Fibroblast of lung (primary cell): Measurements from ENCODE around the gene ZNHIT1. TPM values are rescaled to one million over a fixed set of nuclear protein-coding genes. Genes with fewer than 3 reads are reported as not detected.

Source experiments
- DNase-seq, 2 donors: peaks; one replicate each; pipeline versions ENCODE4 v3.0.0 to v3.0.0-alpha.2; 2010; ENCODE audit warnings: low read depth in 2 of 2
- H2AFZ ChIP-seq: 2 replicates; pipeline ENCODE4 v1.5.1; 2012; ENCODE audit warnings: low read length, control low read depth, inconsistent platforms
- H3K27ac ChIP-seq: 2 replicates; pipeline ENCODE4 v1.5.1; 2011; ENCODE audit warnings: low read length, control low read depth; ENCODE audit not compliant: insufficient read depth
- H3K27me3 ChIP-seq: 2 replicates; pipeline ENCODE4 v1.5.1; 2011; ENCODE audit warnings: mild to moderate bottlenecking, low read length; ENCODE audit not compliant: control insufficient read depth, insufficient read depth
- H3K36me3 ChIP-seq: 2 replicates; pipeline ENCODE4 v1.5.1; 2011; ENCODE audit warnings: low read length; ENCODE audit not compliant: control insufficient read depth, insufficient read depth
- H3K4me1 ChIP-seq: 2 replicates; pipeline ENCODE4 v1.5.1; 2011; ENCODE audit warnings: low read length; ENCODE audit not compliant: control insufficient read depth, insufficient read depth; ENCODE audit errors: extremely low read depth
- H3K4me2 ChIP-seq: 2 replicates; pipeline ENCODE4 v1.5.1; 2011; ENCODE audit warnings: low read length, control low read depth; ENCODE audit not compliant: insufficient read depth; ENCODE audit errors: extremely low read depth
- H3K4me3 ChIP-seq, 4 experiments: fragments of 200-600 bp in 1 of 4; sonication (generic) in 1 of 4; replicated peaks in 1 of 4; 2 replicates each; pipeline ENCODE4 v1.5.1; 2011 to 2016; ENCODE audit warnings: low read length in 4 of 4, low read depth in 3 of 4, mild to moderate bottlenecking in 3 of 4, control low read depth in 2 of 4, inconsistent platforms in 1 of 4, mixed read lengths in 1 of 4; ENCODE audit not compliant: insufficient read depth in 1 of 4; ENCODE audit errors: control extremely low read depth in 1 of 4
- H3K79me2 ChIP-seq: 2 replicates; pipeline ENCODE4 v1.5.1; 2012; ENCODE audit warnings: mild to moderate bottlenecking, low read length, inconsistent platforms; ENCODE audit not compliant: control insufficient read depth, insufficient read depth
- H3K9ac ChIP-seq: 2 replicates; pipeline ENCODE4 v1.5.1; 2011; ENCODE audit warnings: mild to moderate bottlenecking, low read length, control low read depth; ENCODE audit not compliant: insufficient read depth
- H3K9me3 ChIP-seq: 2 replicates; pipeline ENCODE4 v1.5.1; 2012; ENCODE audit warnings: low read depth, low read length; ENCODE audit not compliant: control insufficient read depth, insufficient read depth
- H4K20me1 ChIP-seq: 2 replicates; pipeline ENCODE4 v1.5.1; 2011; ENCODE audit warnings: low read length; ENCODE audit not compliant: control insufficient read depth, insufficient read depth; ENCODE audit errors: extremely low read depth
- CTCF ChIP-seq, 2 donors: IDR thresholded peaks in 1 of 2; conservative IDR thresholded peaks in 1 of 2; 1 replicate in 1 of 2; 2 replicates in 1 of 2; pipeline ENCODE4 v1.5.1; 2011 to 2012; ENCODE audit warnings: low read length in 2 of 2, control low read depth in 1 of 2, inconsistent platforms in 1 of 2, low read depth in 1 of 2, mild to moderate bottlenecking in 1 of 2
- EZH2 ChIP-seq: IDR thresholded peaks from 2 replicates; pipeline ENCODE4 v1.5.1; 2012; ENCODE audit warnings: low read length, control low read depth, mild to moderate bottlenecking; ENCODE audit errors: missing control alignments
- polyA plus RNA-seq, 2 donors: library from polyadenylated mRNA; depleted of rRNA in 1 of 2; stranded (reverse) in 1 of 2; unstranded in 1 of 2; fragments of >200 nt; gene quantifications; 2 replicates each; pipeline ENCODE4 v1.2.1, GENCODE V29; 2011 to 2012; ENCODE audit warnings: missing spikeins in 1 of 2
- total RNA-seq: library from RNA; depleted of rRNA; stranded (reverse); fragments of >200 nt; gene quantifications from 2 replicates; pipeline ENCODE4 v1.2.1, GENCODE V29; 2014

The ZNHIT1 gene
- total and polyA plus RNA-seq, 2 donors (not counting 1 experiment from before 2014, with no cell fraction given), result 36.6 to 62.1 TPM

- Histone ChIP-seq H4K20me1 (peaks cover 2% of the 10 kb centered on the region), H3K36me3 (no peaks in the 10 kb centered on the region), H3K27ac (no peak overlapping the region), H3K9me3 (no peaks in the 10 kb centered on the region), H2AFZ (no peak overlapping the region), H3K4me1 (peaks cover 19% of the 10 kb centered on the region), H3K79me2 (no peaks in the 10 kb centered on the region), H3K4me2 (no peak overlapping the region), H3K27me3 (peaks cover 67% of the 10 kb centered on the region), H3K9ac (no peak overlapping the region), H3K4me3 (no peak overlapping the region)
- TF ChIP-seq EZH2, result no peak
- TF ChIP-seq CTCF (conservative IDR thresholded peaks at IDR 0.05 in 1 of 2, IDR thresholded peaks at IDR 0.05 in 1 of 2; ENCODE audit: low read depth in 1 of 2, low read length in 2 of 2), result peak in 1 of 2 donors; percentile 32
- no peak for DNase-seq
Observed at GRCh38 chr7:101171442-101171837, 46.5 kb upstream of the ZNHIT1 start.

- H3K9ac ChIP-seq, result peak overlapping the region; percentile 6
- TF ChIP-seq CTCF (conservative IDR thresholded peaks at IDR 0.05 in 1 of 2, IDR thresholded peaks at IDR 0.05 in 1 of 2; ENCODE audit: low read depth in 1 of 2, low read length in 2 of 2), result no peak
- TF ChIP-seq EZH2, result peak; percentile 98
- H3K9me3 ChIP-seq, result no peaks in the 10 kb centered on the region
- no peaks in the 10 kb centered on the region for H3K79me2 ChIP-seq
- no peak for DNase-seq
- peaks cover 2% of the 10 kb centered on the region for H4K20me1 ChIP-seq
- H3K4me1 ChIP-seq, result peaks cover 17% of the 10 kb centered on the region
- peaks cover 69% of the 10 kb centered on the region for H3K27me3 ChIP-seq
- no peak overlapping the region for H3K27ac ChIP-seq
- peak overlapping the region; percentile 77 for H3K4me2 ChIP-seq
- H3K4me3 ChIP-seq, result no peak overlapping the region
- no peaks in the 10 kb centered on the region for H3K36me3 ChIP-seq
- no peak overlapping the region for H2AFZ ChIP-seq
Observed at GRCh38 chr7:101172005-101172853, 45.7 kb upstream of the ZNHIT1 start.

GRCh38 chr7:101172854-101173751, 44.9 kb upstream of the ZNHIT1 start:
- H3K4me3 ChIP-seq, result peak overlapping the region; percentile 2 to 33 (median 4)
- no peak overlapping the region for H3K27ac ChIP-seq
- peak overlapping the region; percentile 77 for H3K4me2 ChIP-seq
- no peak overlapping the region for H3K9ac ChIP-seq
- H4K20me1 ChIP-seq, result peaks cover 2% of the 10 kb centered on the region
- H3K9me3 ChIP-seq, result no peaks in the 10 kb centered on the region
- H3K4me1 ChIP-seq, result peaks cover 17% of the 10 kb centered on the region
- H3K79me2 ChIP-seq, result no peaks in the 10 kb centered on the region
- TF ChIP-seq CTCF (conservative IDR thresholded peaks at IDR 0.05 in 1 of 2, IDR thresholded peaks at IDR 0.05 in 1 of 2; ENCODE audit: low read depth in 1 of 2, low read length in 2 of 2) (no peak), EZH2 (peak; percentile 56)
- H2AFZ ChIP-seq, result no peak overlapping the region
- H3K27me3 ChIP-seq, result peaks cover 71% of the 10 kb centered on the region
- DNase-seq, result peak; percentile 56 to 66
- H3K36me3 ChIP-seq, result no peaks in the 10 kb centered on the region
